HG03565 (cell line): ENCODE results near the gene RNPEPL1.

Source experiments
- ATAC-seq: cut with Tn5 transposase; IDR thresholded peaks from one replicate; pipeline ENCODE4 v1.9.1; 2021; ENCODE audit warnings: mild to moderate bottlenecking, moderate library complexity; ENCODE audit not compliant: unreplicated experiment

The RNPEPL1 gene

GRCh38 chr2:240588669-240589068, 20.4 kb downstream of the RNPEPL1 start:
- no peak for ATAC-seq

DNA sequence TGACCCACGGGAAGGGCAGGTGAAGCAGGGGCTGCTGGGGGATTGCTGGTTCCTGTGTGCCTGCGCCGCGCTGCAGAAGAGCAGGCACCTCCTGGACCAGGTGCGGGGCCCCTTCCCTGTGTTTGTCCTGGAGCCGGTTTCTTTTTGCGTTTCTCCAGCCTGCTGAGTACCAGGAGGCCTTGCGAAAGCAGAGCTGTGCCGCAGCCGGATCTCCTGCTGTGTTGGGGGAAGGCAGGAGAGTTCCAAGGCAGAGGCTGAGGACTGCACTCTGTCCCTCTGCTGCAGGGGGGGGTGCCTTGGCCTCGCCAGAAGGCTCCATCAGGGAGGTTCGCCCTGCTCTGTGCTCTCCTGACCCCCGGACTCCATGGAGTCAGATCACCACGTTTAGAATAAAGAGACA, 21.1 kb downstream of the RNPEPL1 start:
- no peak for ATAC-seq

- no peak for ATAC-seq
Observed at GRCh38 chr2:240589850-240590525, 21.7 kb downstream of the RNPEPL1 start.

DNA sequence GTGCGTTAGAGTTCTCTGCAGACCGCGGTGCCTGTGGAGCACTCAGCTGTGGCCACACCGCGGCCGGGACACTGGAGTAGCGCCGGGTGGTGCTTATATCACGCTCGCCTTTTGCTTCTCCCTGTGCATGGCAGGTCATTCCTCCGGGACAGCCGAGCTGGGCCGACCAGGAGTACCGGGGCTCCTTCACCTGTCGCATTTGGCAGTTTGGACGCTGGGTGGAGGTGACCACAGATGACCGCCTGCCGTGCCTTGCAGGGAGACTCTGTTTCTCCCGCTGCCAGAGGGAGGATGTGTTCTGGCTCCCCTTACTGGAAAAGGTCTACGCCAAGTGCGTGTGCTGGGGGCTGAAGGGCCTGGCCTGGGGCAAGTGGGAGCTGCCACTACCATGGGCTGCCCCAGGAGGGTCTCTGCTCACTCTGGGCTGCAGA, 22.4 kb downstream of the RNPEPL1 start:
- no peak for ATAC-seq

DNA sequence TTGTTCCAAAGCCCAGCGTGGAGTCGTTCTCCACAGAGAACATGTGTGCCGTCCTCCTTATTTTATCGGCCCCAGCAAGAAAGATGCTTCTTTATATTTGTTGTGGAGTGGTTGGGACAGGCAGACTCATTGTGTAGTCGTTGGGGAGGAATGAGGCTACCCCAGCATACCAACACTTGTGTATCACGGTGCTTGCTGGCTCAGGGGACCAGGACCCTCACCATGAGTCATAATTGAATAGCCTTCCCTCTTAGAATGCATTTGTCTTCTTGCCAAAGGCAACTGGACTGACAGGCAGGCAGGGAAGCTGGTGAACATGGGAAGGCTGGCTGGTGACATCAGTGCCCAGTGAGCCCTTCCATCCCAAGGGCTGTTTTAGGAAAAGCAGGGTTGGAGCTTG, 22.9 kb downstream of the RNPEPL1 start:
- ATAC-seq, result no peak

- no peak for ATAC-seq
Observed at GRCh38 chr2:240591784-240592183, 23.5 kb downstream of the RNPEPL1 start.

DNA sequence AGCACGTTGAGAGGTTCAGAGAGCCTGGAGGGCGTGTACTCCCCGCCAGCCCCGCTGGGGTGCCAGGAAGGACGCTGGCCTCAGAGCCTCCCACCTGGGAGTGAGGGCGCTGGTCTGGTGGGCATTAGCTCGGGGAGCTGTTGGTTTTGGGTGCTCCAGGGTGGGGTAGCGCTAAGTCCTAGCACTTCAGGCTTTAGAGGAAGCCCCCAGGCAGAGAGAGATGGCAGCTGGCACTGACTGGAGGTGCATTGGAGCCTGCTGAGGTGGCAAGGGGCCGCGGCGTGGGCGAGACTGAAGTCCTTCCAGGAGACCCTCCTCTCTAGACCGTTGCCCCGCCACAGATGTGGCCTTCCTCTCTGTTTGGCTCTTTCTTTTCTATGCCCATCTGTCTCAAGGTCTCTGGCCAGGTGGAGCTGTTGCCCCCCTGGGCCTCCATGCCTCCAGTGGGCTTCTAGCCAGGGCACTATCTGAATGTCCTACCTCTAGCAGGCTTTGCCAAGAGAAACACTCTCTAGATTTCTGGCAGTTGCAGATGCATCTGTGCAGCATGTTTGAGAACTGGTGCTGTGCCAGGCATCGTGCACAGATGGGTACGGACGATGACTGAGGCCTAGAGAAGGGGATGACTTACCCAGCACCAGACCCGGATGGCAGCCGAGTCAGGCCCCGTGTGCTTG, 24.9 kb downstream of the RNPEPL1 start:
- no peak for ATAC-seq

- no peak for ATAC-seq
Observed at GRCh38 chr2:240593703-240594451, 25.6 kb downstream of the RNPEPL1 start.

DNA sequence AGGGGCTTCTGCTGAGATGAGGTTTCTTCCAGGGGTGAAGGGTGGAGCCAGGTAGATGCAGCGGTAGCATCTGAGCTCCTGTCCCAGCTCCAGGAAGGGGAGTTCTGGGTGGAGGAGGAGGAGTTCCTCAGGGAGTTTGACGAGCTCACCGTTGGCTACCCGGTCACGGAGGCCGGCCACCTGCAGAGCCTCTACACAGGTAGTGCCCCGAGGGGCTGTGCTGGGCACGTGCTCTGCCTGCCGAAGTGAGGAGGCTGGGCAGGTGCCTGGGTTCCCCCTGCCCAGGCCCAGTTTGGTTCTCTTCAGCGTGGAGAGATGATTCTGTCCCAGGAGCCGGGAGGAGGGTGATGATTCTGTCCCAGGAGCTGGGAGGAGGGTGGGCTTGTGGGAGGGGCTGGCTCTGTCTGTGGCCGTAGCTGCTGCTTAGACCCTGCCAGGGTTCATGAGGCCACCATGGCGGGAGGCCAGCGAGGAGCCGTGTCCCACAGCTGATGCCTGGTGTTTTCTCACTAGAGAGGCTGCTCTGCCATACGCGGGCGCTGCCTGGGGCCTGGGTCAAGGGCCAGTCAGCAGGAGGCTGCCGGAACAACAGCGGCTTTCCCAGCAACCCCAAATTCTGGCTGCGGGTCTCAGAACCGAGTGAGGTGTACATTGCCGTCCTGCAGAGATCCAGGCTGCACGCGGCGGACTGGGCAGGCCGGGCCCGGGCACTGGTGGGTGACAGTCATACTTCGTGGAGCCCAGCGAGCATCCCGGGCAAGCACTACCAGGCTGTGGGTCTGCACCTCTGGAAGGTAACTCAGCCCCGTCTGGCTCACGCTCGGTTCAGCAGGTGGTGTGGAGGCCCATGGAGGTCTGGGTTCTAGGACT, 26.5 kb downstream of the RNPEPL1 start:
- no peak for ATAC-seq

GRCh38 chr2:240595381-240596079, 27.2 kb downstream of the RNPEPL1 start:
- no peak for ATAC-seq

GRCh38 chr2:240596080-240596460, 27.8 kb downstream of the RNPEPL1 start:
- no peak for ATAC-seq

DNA sequence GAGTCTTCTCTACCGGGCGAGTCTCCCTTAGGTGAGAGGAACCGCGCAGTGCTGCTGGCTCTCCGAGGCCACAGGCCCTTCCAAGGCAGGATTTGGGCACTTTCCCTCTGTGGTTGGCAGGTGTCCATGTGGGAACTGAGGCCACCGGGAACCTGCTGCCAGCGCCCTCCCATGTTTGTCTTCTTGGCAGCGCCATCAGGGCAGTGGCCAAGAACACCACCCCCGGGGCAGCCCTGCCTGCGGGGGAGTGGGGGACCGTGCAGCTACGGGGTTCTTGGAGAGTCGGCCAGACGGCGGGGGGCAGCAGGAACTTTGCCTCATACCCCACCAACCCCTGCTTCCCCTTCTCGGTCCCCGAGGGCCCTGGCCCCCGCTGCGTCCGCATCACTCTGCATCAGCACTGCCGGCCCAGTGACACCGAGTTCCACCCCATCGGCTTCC, 28.2 kb downstream of the RNPEPL1 start:
- ATAC-seq, result no peak

DNA sequence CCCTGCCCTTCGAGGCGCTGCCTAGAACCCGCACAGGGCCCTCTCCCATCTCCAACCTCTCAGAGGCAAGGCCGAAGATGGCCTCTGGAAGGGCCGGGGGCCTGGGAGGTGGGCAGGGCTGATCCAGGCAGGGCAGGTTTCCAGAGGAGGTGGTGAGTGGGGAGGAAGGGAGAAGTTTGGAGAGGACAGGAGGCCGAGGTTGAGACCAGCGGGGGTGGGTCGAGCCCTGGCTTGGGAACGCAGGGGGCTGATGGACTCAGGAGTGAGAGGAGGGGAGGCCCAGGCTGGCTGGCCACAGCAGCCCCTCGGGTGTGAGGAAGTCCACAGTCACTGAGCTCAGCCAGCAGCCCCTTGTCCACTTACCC, 28.8 kb downstream of the RNPEPL1 start:
- no peak for ATAC-seq

DNA sequence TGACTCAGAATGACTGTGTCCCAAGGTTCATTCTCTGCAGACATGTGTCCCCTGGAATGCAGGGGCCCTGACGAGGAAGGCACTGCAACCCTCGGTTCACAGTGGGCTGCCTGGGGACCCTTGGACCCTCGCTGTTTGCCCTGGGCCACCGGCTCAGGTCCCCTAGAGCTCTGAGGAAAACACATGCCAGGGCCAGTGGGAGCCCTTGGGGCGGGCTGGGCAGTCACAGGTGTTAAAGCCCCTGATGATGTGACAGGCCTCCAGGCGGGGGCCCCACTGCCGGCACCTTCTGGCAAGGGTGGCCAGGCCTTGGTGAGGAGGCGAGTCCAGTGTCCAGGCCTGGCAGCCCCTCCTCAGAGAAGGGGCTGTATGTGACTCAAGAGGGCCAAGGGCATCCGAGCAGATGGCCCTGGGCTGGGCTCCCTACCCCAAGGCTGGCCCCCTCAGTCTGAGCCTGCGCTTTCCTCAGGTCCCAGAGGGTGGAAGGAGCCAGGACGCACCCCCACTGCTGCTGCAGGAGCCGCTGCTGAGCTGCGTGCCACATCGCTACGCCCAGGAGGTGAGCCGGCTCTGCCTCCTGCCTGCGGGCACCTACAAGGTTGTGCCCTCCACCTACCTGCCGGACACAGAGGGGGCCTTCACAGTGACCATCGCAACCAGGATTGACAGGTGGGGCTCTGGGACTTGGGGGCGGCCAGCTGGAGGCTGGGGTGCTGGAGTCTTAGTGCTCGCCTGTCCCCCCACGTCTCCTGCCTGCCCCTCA, 29.3 kb downstream of the RNPEPL1 start:
- no peak for ATAC-seq

- ATAC-seq, result no peak
Observed at GRCh38 chr2:240598311-240598911, 30.1 kb downstream of the RNPEPL1 start.

GRCh38 chr2:240599141-240599583, 30.9 kb downstream of the RNPEPL1 start:
- no peak for ATAC-seq

- no peak for ATAC-seq
Observed at GRCh38 chr2:240600451-240600961, 32.2 kb downstream of the RNPEPL1 start.

- ATAC-seq, result no peak
Observed at GRCh38 chr2:240601061-240601830, 33.0 kb downstream of the RNPEPL1 start.
